Measurements from ENCODE around the gene KCTD17.

Gene KCTD17

GRCh38 chr22:37109242-37109917, 57.8 kb downstream of the KCTD17 start, which contains the start of gene TMPRSS6:
Gene TMPRSS6 (minus strand): TSS chr22:37109713. CDS start chr22:37103417, 6,296 bp downstream.
- DNase-seq = peak; percentile 91

DNA sequence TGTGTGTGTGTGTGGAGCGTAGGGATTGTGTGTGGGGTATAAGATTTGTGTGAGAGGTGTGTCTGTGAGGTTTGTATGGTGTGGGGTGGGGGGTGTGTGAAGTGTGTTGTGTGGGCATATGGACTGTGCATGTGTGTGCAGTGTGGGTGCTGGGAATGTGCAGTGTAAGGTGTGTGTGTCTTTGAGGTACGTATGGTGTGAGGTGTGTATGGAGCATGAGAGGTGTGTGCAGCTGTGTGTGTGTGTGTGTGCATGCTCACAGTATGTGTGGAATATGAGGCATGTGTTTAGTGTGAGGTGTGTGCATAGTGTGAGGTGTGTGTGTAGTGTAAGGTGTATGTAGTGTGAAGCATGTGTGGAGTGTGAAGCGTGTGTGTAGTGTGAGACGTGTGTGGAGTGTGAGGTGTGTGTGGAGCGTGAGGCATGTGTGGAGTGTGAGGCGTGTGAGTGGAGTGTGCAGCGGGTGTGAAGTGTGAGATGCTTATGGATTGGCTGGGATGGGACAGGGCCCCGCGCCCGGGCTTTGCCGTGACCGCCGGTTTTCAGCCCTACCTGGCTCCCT, 59.7 kb downstream of the KCTD17 start:
- DNase-seq = no peak

DNA sequence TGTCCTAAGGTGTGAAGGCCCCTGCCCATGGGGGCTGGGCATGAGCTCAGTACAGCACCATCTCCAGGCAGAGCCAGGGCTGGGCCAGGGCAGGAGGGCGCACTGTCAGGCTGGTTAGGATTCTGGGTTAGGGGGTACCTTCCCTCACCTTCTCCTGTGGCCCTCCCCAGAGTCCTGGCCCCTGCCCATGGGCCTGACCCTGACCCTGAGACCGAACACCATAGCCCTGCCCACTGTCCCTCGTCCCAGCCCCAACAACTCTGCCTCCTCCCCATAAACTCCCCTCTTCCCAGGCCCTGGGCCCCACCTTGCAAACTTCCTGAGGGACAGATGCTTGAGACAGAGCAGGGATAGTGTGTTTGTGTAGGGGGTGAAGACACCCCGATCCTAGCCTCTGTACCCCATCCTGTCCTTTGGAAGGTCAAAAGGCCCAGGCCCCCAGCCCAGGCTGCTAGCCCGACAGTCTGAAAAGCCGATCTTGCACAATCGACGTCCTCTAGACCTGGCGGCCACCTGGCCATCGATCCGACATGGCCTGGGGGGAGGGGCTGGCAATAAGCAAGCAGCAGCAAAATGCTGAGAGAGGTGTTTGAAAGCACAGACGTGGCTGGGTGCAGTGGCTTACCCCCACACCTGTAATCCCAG, 60.7 kb downstream of the KCTD17 start:
- DNase-seq = no peak

Measured in NCI-H2171 (cell line).